ENCODE data around the gene ZPBP2. TPM values are rescaled to one million over a fixed set of nuclear protein-coding genes. Genes with fewer than 3 reads are reported as not detected.

Gene ZPBP2
- total RNA-seq, 1 experiment from 2014 or later = not detected

DNA sequence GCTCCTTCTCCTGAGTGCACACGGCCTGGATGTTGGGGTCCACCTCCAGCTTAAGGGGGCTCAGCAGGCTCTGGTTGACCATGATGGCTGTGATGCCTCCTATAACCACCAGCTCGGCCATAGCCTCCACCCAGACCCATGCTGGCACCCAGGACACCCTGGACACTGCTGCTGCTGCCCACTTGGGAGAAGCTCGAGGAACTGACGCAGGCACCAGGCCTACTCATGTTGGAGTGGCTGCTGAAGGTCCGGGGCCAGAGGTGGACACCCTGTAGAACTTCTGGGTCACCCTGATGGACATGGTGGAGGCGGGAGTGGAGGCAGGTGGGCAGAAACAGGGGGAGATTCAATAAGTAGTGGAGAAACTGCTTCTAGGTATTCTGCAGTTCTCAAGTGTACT, 31.9 kb upstream of the ZPBP2 start:
- CTCF ChIA-PET = no interaction called here
- no peak overlapping the region for H3K27ac ChIP-seq (ENCODE audit: low read depth, low read length)
- H2AFZ ChIP-seq (ENCODE audit: low read depth, low read length, poor library complexity, severe bottlenecking) = no peak overlapping the region
- TF ChIP-seq RAD21 (IDR thresholded peaks at IDR 0.05; ENCODE audit: low read depth) (no peak), ZNF274 (IDR thresholded peaks at IDR 0.05; ENCODE audit: low read depth, low read length) (no peak)
- TF ChIP-seq, protein P1, sequence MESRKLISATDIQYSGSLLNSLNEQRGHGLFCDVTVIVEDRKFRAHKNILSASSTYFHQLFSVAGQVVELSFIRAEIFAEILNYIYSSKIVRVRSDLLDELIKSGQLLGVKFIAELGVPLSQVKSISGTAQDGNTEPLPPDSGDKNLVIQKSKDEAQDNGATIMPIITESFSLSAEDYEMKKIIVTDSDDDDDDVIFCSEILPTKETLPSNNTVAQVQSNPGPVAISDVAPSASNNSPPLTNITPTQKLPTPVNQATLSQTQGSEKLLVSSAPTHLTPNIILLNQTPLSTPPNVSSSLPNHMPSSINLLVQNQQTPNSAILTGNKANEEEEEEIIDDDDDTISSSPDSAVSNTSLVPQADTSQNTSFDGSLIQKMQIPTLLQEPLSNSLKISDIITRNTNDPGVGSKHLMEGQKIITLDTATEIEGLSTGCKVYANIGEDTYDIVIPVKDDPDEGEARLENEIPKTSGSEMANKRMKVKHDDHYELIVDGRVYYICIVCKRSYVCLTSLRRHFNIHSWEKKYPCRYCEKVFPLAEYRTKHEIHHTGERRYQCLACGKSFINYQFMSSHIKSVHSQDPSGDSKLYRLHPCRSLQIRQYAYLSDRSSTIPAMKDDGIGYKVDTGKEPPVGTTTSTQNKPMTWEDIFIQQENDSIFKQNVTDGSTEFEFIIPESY (IDR thresholded peaks at IDR 0.05; ENCODE audit: extremely low read depth, insufficient replicate concordance, low read length) = no peak
- H3K36me3 ChIP-seq (ENCODE audit: control insufficient read depth in 1 of 2, insufficient read depth in 2 of 2, low read length in 2 of 2) = no peaks in the 10 kb centered on the region
- no peaks in the 10 kb centered on the region for H3K9me2 ChIP-seq (ENCODE audit: insufficient read depth)
- no peaks in the 10 kb centered on the region for H3K27me3 ChIP-seq (ENCODE audit: insufficient read depth, low read length)
- BruUV-seq (replicated peaks) = no TSS peak
- no peaks in the 10 kb centered on the region for H3K4me1 ChIP-seq (ENCODE audit: control insufficient read depth in 1 of 2, insufficient read depth in 2 of 2, low read length in 2 of 2)
- RAD21 ChIA-PET (ENCODE audit: low non-redundant PET in 1 of 2, low total read pairs in 2 of 2, uncharacterized antibody in 2 of 2, unreplicated experiment in 2 of 2) = no interaction called here
- no peaks in the 10 kb centered on the region for H3K79me2 ChIP-seq (ENCODE audit: insufficient read depth, low read length)
- no peak overlapping the region for H3K9ac ChIP-seq (ENCODE audit: low read length)
- intact Hi-C loops (cut with micrococcal nuclease) = no loop called here
- no peak overlapping the region for H3K4me3 ChIP-seq (replicated peaks in 1 of 2; ENCODE audit: low read depth in 1 of 2, low read length in 2 of 2)
- no peak overlapping the region for H3K4me2 ChIP-seq (ENCODE audit: low read length)
- ATAC-seq (no peak), DNase-seq (ENCODE audit: low read depth, low spot score) (no peak)
- H3K9me3 ChIP-seq (ENCODE audit: control insufficient read depth in 1 of 2, insufficient read depth in 1 of 2, low read depth in 1 of 2, low read length in 2 of 2) = 0 out of 4 replicates have a peak, but pooled peaks cover 0 to 4% of the 10 kb centered on the region in 2 experiments
- POLR2A ChIA-PET = no interaction called here
- no peaks in the 10 kb centered on the region for H4K20me1 ChIP-seq (ENCODE audit: insufficient read depth)

DNA sequence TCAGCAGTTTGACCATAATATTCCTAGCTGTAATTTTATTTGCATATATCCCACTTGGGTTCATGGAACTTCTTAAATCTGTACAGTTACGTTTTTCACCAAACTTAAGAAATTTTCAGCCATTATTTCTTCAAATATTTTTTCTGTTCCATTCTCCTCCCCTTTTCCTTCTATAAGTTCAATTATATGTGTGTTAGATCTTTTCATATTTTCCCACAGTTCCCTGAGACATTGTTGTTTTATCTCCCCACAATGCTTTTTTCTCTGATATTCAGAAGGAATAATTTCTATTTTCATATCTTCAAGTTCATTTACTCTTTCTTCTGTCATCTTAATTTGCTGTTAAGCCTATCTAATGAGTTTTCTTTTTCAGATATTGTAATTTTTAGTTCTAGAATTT, 29.9 kb upstream of the ZPBP2 start:
- CTCF ChIA-PET = no interaction called here
- RAD21 ChIA-PET (ENCODE audit: low non-redundant PET in 1 of 2, low total read pairs in 2 of 2, uncharacterized antibody in 2 of 2, unreplicated experiment in 2 of 2) = no interaction called here
- intact Hi-C loops (cut with micrococcal nuclease) = no loop called here

More for the DNA sequence above, 29.9 kb upstream of the ZPBP2 start:
- TF ChIP-seq SIN3A (IDR thresholded peaks at IDR 0.05; ENCODE audit: low read depth) (no peak), POLR2A (IDR thresholded peaks at IDR 0.05; ENCODE audit: borderline replicate concordance, extremely low read depth, insufficient read depth, insufficient read length) (no peak), TCF7L2 (IDR thresholded peaks at IDR 0.05; ENCODE audit: borderline replicate concordance, extremely low read depth, insufficient read depth, insufficient read length) (no peak), SRF (IDR thresholded peaks at IDR 0.05; ENCODE audit: low read depth) (no peak), SP1 (IDR thresholded peaks at IDR 0.05; ENCODE audit: low read depth) (no peak), EZH2 (IDR thresholded peaks at IDR 0.05) (no peak), JUND (IDR thresholded peaks at IDR 0.05) (no peak), FOSL1 (IDR thresholded peaks at IDR 0.05; ENCODE audit: low read depth) (no peak)
- TF ChIP-seq, protein P2, sequence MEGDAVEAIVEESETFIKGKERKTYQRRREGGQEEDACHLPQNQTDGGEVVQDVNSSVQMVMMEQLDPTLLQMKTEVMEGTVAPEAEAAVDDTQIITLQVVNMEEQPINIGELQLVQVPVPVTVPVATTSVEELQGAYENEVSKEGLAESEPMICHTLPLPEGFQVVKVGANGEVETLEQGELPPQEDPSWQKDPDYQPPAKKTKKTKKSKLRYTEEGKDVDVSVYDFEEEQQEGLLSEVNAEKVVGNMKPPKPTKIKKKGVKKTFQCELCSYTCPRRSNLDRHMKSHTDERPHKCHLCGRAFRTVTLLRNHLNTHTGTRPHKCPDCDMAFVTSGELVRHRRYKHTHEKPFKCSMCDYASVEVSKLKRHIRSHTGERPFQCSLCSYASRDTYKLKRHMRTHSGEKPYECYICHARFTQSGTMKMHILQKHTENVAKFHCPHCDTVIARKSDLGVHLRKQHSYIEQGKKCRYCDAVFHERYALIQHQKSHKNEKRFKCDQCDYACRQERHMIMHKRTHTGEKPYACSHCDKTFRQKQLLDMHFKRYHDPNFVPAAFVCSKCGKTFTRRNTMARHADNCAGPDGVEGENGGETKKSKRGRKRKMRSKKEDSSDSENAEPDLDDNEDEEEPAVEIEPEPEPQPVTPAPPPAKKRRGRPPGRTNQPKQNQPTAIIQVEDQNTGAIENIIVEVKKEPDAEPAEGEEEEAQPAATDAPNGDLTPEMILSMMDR (IDR thresholded peaks at IDR 0.05 in 2 of 3, conservative IDR thresholded peaks at IDR 0.05 in 1 of 3; ENCODE audit: borderline replicate concordance in 1 of 3, insufficient read depth in 1 of 3, low read depth in 2 of 3, low read length in 2 of 3) = no peak
- no peak for ATAC-seq
- no peaks in the 10 kb centered on the region for H4K20me1 ChIP-seq (ENCODE audit: insufficient read depth)
- H3K9me3 ChIP-seq (ENCODE audit: control insufficient read depth in 1 of 2, insufficient read depth in 1 of 2, low read depth in 1 of 2, low read length in 2 of 2) = 0 out of 4 replicates have a peak, but pooled peaks cover 0 to 4% of the 10 kb centered on the region in 2 experiments
- H3K9me2 ChIP-seq (ENCODE audit: insufficient read depth) = no peaks in the 10 kb centered on the region
- POLR2A ChIA-PET = no interaction called here
- H3K4me2 ChIP-seq (ENCODE audit: low read length) = no peak overlapping the region
- no peaks in the 10 kb centered on the region for H3K4me1 ChIP-seq (ENCODE audit: control insufficient read depth in 1 of 2, insufficient read depth in 2 of 2, low read length in 2 of 2)
- no peaks in the 10 kb centered on the region for H3K79me2 ChIP-seq (ENCODE audit: insufficient read depth, low read length)
- H3K27ac ChIP-seq (ENCODE audit: low read depth, low read length) = no peak overlapping the region
- H3K27me3 ChIP-seq (ENCODE audit: insufficient read depth, low read length) = no peaks in the 10 kb centered on the region
- H3K9ac ChIP-seq (ENCODE audit: low read length) = no peak overlapping the region
- no peak for DNase-seq (ENCODE audit: low read depth, low spot score)
- no peaks in the 10 kb centered on the region for H3K36me3 ChIP-seq (ENCODE audit: control insufficient read depth in 1 of 2, insufficient read depth in 2 of 2, low read length in 2 of 2)
- no TSS peak for BruUV-seq (replicated peaks)
- H2AFZ ChIP-seq (ENCODE audit: low read depth, low read length, poor library complexity, severe bottlenecking) = no peak overlapping the region
- H3K4me3 ChIP-seq (replicated peaks in 1 of 2; ENCODE audit: low read depth in 1 of 2, low read length in 2 of 2) = no peak overlapping the region

Data from HCT116 (cell line).